Muscle of leg (tissue), 11 donors: Measurements from ENCODE around the gene NLRC3. TPM values are rescaled to one million over a fixed set of nuclear protein-coding genes. Genes with fewer than 3 reads are reported as not detected.

Experiments
- DNase-seq: peaks from one replicate; pipeline ENCODE4 v3.0.0; 2013
- H3K27ac ChIP-seq: one replicate; pipeline ENCODE4 v1.5.1; 2013; ENCODE audit warnings: mild to moderate bottlenecking, low read length, control low read depth
- H3K27me3 ChIP-seq: one replicate; pipeline ENCODE4 v1.6.1; 2013; ENCODE audit warnings: low read length; ENCODE audit not compliant: control insufficient read depth, insufficient read depth
- H3K36me3 ChIP-seq: one replicate; pipeline ENCODE4 v1.6.1; 2013; ENCODE audit warnings: low read length; ENCODE audit not compliant: control insufficient read depth, insufficient read depth
- H3K4me1 ChIP-seq: one replicate; pipeline ENCODE4 v1.6.1; 2013; ENCODE audit warnings: low read length; ENCODE audit not compliant: control insufficient read depth, insufficient read depth
- H3K4me3 ChIP-seq: one replicate; pipeline ENCODE4 v1.5.1; 2013; ENCODE audit warnings: low read length, control low read depth
- H3K9me3 ChIP-seq: replicated peaks from 2 replicates; pipeline ENCODE4 v1.6.1; 2013; ENCODE audit warnings: low read depth, low read length; ENCODE audit not compliant: control insufficient read depth
- WGBS: methylation state at CpG from one replicate; pipeline ENCODE4 v1.1.5; 2013; ENCODE audit warnings: missing lambda C conversion rate; ENCODE audit not compliant: insufficient coverage; 5-methylcytosine and 5-hydroxymethylcytosine counted together
- polyA plus RNA-seq, 8 donors: library from polyadenylated mRNA; unstranded; fragments of 120-200 nt; gene quantifications; one replicate each; pipeline versions ENCODE4 v1.2.1 to v1.2.3, GENCODE V29; 2013; ENCODE audit warnings: inconsistent platforms in 1 of 8, low replicate concordance in 1 of 8; ENCODE audit not compliant: insufficient read length in 8 of 8, insufficient read depth in 1 of 8
- total RNA-seq: library from RNA; stranded (reverse); fragments of 120-200 nt; gene quantifications from one replicate; pipeline ENCODE4 v1.2.4, GENCODE V29; 2013

The NLRC3 gene
- total and polyA plus RNA-seq, 9 donors: 0.58 to 1.2 (median 1.00) TPM

- no CpG with 5 or more reads among the region's 2 CpGs for WGBS
- Histone ChIP-seq H3K27me3 (no peaks in the 10 kb centered on the region), H3K36me3 (no peaks in the 10 kb centered on the region), H3K4me1 (no peaks in the 10 kb centered on the region), H3K4me3 (no peak overlapping the region), H3K9me3 (peaks cover 9% of the 10 kb centered on the region), H3K27ac (no peak overlapping the region)
- no peak for DNase-seq
Measured at GRCh38 chr16:3569851-3570250, 7.4 kb downstream of the NLRC3 start.

GRCh38 chr16:3566990-3567389, 10.2 kb downstream of the NLRC3 start:
- no peaks in the 10 kb centered on the region for H3K36me3 ChIP-seq
- 26% methylated on average over 6 of the region's 8 CpGs for WGBS
- H3K27ac ChIP-seq: no peak overlapping the region
- H3K9me3 ChIP-seq: peaks cover 9% of the 10 kb centered on the region
- no peaks in the 10 kb centered on the region for H3K4me1 ChIP-seq
- H3K4me3 ChIP-seq: no peak overlapping the region
- H3K27me3 ChIP-seq: no peaks in the 10 kb centered on the region
- no peak for DNase-seq

GRCh38 chr16:3564889-3565141, 12.4 kb downstream of the NLRC3 start:
- no peak overlapping the region for H3K27ac ChIP-seq
- H3K4me3 ChIP-seq: no peak overlapping the region
- no peaks in the 10 kb centered on the region for H3K9me3 ChIP-seq
- H3K36me3 ChIP-seq: no peaks in the 10 kb centered on the region
- no peaks in the 10 kb centered on the region for H3K4me1 ChIP-seq
- 92% methylated on average over 8 of the region's 9 CpGs for WGBS
- H3K27me3 ChIP-seq: no peaks in the 10 kb centered on the region
- DNase-seq: no peak

- H3K9me3 ChIP-seq: no peaks in the 10 kb centered on the region
- no peaks in the 10 kb centered on the region for H3K36me3 ChIP-seq
- H3K4me1 ChIP-seq: no peaks in the 10 kb centered on the region
- H3K4me3 ChIP-seq: no peak overlapping the region
- H3K27me3 ChIP-seq: no peaks in the 10 kb centered on the region
- WGBS: 95% methylated on average over 26 of the region's 43 CpGs
- no peak for DNase-seq
- H3K27ac ChIP-seq: no peak overlapping the region
Measured at GRCh38 chr16:3564130-3564888, 12.9 kb downstream of the NLRC3 start.

GRCh38 chr16:3562914-3563480, 14.2 kb downstream of the NLRC3 start:
- no peak overlapping the region for H3K27ac ChIP-seq
- H3K36me3 ChIP-seq: no peaks in the 10 kb centered on the region
- DNase-seq: no peak
- H3K4me1 ChIP-seq: no peaks in the 10 kb centered on the region
- no peaks in the 10 kb centered on the region for H3K9me3 ChIP-seq
- 90% methylated on average over 28 of the region's 29 CpGs for WGBS
- H3K4me3 ChIP-seq: no peak overlapping the region
- H3K27me3 ChIP-seq: no peaks in the 10 kb centered on the region

GRCh38 chr16:3561626-3562025, 15.6 kb downstream of the NLRC3 start:
- no peaks in the 10 kb centered on the region for H3K4me1 ChIP-seq
- no peak for DNase-seq
- H3K27ac ChIP-seq: no peak overlapping the region
- H3K27me3 ChIP-seq: no peaks in the 10 kb centered on the region
- no peaks in the 10 kb centered on the region for H3K9me3 ChIP-seq
- no peak overlapping the region for H3K4me3 ChIP-seq
- no peaks in the 10 kb centered on the region for H3K36me3 ChIP-seq
- WGBS: 83% methylated on average over 11 of the region's 15 CpGs

- Histone ChIP-seq H3K4me3 (no peak overlapping the region), H3K27ac (no peak overlapping the region), H3K36me3 (no peaks in the 10 kb centered on the region), H3K9me3 (no peaks in the 10 kb centered on the region), H3K4me1 (no peaks in the 10 kb centered on the region), H3K27me3 (no peaks in the 10 kb centered on the region)
- 70% methylated on average over 3 of the region's 7 CpGs for WGBS
- no peak for DNase-seq
Measured at GRCh38 chr16:3554351-3554928, 22.8 kb downstream of the NLRC3 start.

GRCh38 chr16:3553138-3553923, 23.9 kb downstream of the NLRC3 start:
- DNase-seq: no peak
- no peaks in the 10 kb centered on the region for H3K36me3 ChIP-seq
- H3K4me3 ChIP-seq: no peak overlapping the region
- no peaks in the 10 kb centered on the region for H3K27me3 ChIP-seq
- H3K9me3 ChIP-seq: no peaks in the 10 kb centered on the region
- H3K27ac ChIP-seq: no peak overlapping the region
- WGBS: 65% methylated on average over 5 of the region's 11 CpGs
- no peaks in the 10 kb centered on the region for H3K4me1 ChIP-seq

GRCh38 chr16:3550851-3551847, 26.1 kb downstream of the NLRC3 start:
- WGBS: 71% methylated on average over 6 of the region's 6 CpGs
- Histone ChIP-seq H3K36me3 (no peaks in the 10 kb centered on the region), H3K9me3 (no peaks in the 10 kb centered on the region), H3K4me3 (no peak overlapping the region), H3K27me3 (no peaks in the 10 kb centered on the region), H3K27ac (no peak overlapping the region), H3K4me1 (no peaks in the 10 kb centered on the region)
- no peak for DNase-seq
